AG10803 (cell line): ENCODE measurements around the gene RORC.
"Not testable (repeated sequence)": the region's sequence is repeated elsewhere in the genome, so short reads cannot be mapped to it uniquely, and the experiment has no call there.

Experiments used
- DNase-seq: peaks from one replicate; pipeline ENCODE4 v3.0.0; 2010; ENCODE audit warnings: low read depth
- H3K4me3 ChIP-seq: 2 replicates; pipeline ENCODE4 v1.5.1; 2011; ENCODE audit warnings: mild to moderate bottlenecking, low read length, control low read depth
- CTCF ChIP-seq: conservative IDR thresholded peaks from 2 replicates; pipeline ENCODE4 v1.5.1; 2011; ENCODE audit warnings: mild to moderate bottlenecking, low read length, control low read depth, inconsistent platforms

RORC gene

GRCh38 chr1:151831605-151832004 is at the start of gene RORC:
Gene RORC (minus strand): TSS chr1:151831802. CDS start chr1:151831764, 38 bp downstream.
- no peak for DNase-seq
- no peak within 1 kb of the TSS for H3K4me3 ChIP-seq
- no peak for TF ChIP-seq CTCF

GRCh38 chr1:151875419-151876097 is 44.0 kb upstream of the RORC start:
- no peak for DNase-seq
- TF ChIP-seq CTCF: no peak
- no peak overlapping the region for H3K4me3 ChIP-seq

GRCh38 chr1:151872776-151873175 is 41.2 kb upstream of the RORC start:
- DNase-seq: not testable (repeated sequence)

GRCh38 chr1:151871284-151872030 is 39.9 kb upstream of the RORC start:
- no peak overlapping the region for H3K4me3 ChIP-seq
- no peak for TF ChIP-seq CTCF
- no peak for DNase-seq

More at GRCh38 chr1:151872776-151873175, 41.2 kb upstream of the RORC start:
- not testable (repeated sequence) for H3K4me3 ChIP-seq

DNA sequence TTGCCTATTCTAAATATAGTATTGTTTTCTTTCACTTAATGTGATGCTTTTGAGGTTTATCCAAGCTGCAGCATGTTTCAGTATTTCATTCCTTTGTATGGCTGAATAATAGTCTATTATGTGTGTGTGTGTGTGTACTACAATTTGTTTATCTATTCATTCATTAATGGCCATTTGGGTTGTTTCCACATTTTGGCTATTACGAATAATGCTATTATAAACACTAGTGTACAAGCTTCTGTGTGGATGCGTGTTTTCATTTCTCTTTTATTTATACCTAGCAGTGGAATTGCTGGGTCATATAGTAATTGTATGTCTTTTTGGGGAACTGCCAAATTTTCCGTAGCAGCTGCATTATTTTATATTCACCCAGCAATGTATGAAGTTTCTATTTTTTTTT is 36.9 kb upstream of the RORC start:
- no peak for DNase-seq
- TF ChIP-seq CTCF: no peak

DNA sequence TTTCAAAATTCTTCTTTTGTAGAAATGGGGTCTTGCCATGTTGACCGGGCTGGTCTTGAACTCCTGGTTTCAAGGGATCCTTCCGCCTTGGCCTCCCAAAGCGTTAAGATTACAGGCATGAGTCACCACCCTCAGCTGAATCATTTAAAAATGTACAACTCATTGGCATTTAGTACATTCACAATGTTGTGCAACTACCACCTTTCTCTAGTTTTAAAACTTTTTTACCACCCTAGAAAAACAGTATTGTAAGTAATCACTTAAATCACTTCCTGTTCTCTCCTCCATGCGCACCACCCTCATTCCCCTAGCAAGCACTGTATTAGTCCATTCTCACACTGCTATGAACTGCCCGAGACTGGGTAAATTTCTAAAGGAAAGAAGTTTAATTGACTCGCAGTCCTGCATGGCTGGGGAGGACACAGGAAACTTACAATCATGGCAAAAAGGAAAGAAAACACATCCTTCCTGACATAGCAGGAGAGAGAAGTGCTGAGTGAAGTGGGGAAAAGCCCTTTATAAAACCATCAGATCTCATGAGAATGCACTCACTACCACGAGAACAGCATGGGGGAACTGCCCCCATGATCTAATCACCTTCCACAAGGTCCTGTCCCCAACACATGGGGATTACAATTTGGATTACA is 36.3 kb upstream of the RORC start:
- DNase-seq: peak; percentile 66
- no peak for TF ChIP-seq CTCF
- no peak overlapping the region for H3K4me3 ChIP-seq

More for the DNA sequence above, 36.9 kb upstream of the RORC start:
- no peak overlapping the region for H3K4me3 ChIP-seq

- TF ChIP-seq CTCF: no peak
- DNase-seq: peak; percentile 36
- no peak overlapping the region for H3K4me3 ChIP-seq
Observed at GRCh38 chr1:151867321-151867720, 35.7 kb upstream of the RORC start.
